Aorta (tissue), 5 donors: Measurements from ENCODE around the gene PELI1. TPM values are rescaled to one million over a fixed set of nuclear protein-coding genes. Genes with fewer than 3 reads are reported as not detected.

Experiments
- ATAC-seq: fragments of 200-7000 bp; cut with Tn5 transposase; one replicate; pipeline ENCODE4 v1.9.1; 2022; ENCODE audit warnings: moderate library complexity; ENCODE audit not compliant: low FRiP score
- DNase-seq, 2 donors: peaks; one replicate each; pipeline ENCODE4 v3.0.0-alpha.2; 2020
- H3K27ac ChIP-seq, 2 donors: one replicate each; pipeline ENCODE4 v1.5.1; 2013; ENCODE audit warnings: low read length in 2 of 2, mild to moderate bottlenecking in 2 of 2, moderate library complexity in 2 of 2, control low read depth in 1 of 2, inconsistent platforms in 1 of 2, low read depth in 1 of 2
- H3K27me3 ChIP-seq, 2 donors: one replicate each; pipeline ENCODE4 v1.6.1; 2013; ENCODE audit warnings: control low read depth in 1 of 2, low read length in 1 of 2, mild to moderate bottlenecking in 1 of 2, moderate library complexity in 1 of 2; ENCODE audit not compliant: insufficient read depth in 2 of 2, control insufficient read depth in 1 of 2
- H3K36me3 ChIP-seq, 2 donors: one replicate each; pipeline ENCODE4 v1.6.1; 2013; ENCODE audit warnings: control low read depth in 1 of 2, low read length in 1 of 2, mild to moderate bottlenecking in 1 of 2; ENCODE audit not compliant: insufficient read depth in 2 of 2, control insufficient read depth in 1 of 2
- H3K4me1 ChIP-seq, 2 donors: one replicate each; pipeline ENCODE4 v1.6.1; 2013; ENCODE audit warnings: low read length in 2 of 2, control low read depth in 1 of 2, mild to moderate bottlenecking in 1 of 2, moderate library complexity in 1 of 2; ENCODE audit not compliant: insufficient read depth in 2 of 2, control insufficient read depth in 1 of 2
- H3K4me3 ChIP-seq, 2 donors: one replicate each; pipeline ENCODE4 v1.5.1; 2013; ENCODE audit warnings: low read length in 2 of 2, control low read depth in 1 of 2, mild to moderate bottlenecking in 1 of 2
- H3K9me3 ChIP-seq: one replicate; pipeline ENCODE4 v1.6.1; 2013; ENCODE audit warnings: mild to moderate bottlenecking, low read length; ENCODE audit not compliant: control insufficient read depth
- WGBS, 2 donors: extraction: QIAGEN DNeasy Blood & Tissue Kit; methylation state at CpG; one replicate each; pipeline ENCODE4 v1.1.7; 2013; 5-methylcytosine and 5-hydroxymethylcytosine counted together
- intact Hi-C, 2 donors: fragments of 100-400 bp; cut with DNase I; formaldehyde crosslinking; loops; one replicate each; pipeline versions ENCODE4 v1.14.2 to v1.15.0; 2022
- long read RNA-seq, 2 donors: library from polyadenylated mRNA; unstranded; transcript quantifications; one replicate each; pipeline ENCODE4 v2.0.0, GENCODE V29; 2020 to 2021
- polyA plus RNA-seq, 2 donors: library from polyadenylated mRNA; stranded (reverse); fragments of 200-250 nt; gene quantifications; one replicate each; pipeline ENCODE4 v1.2.3, GENCODE V29; 2013
- total RNA-seq, 2 donors: library from RNA; stranded (reverse); fragmentation: NEBNext Ultra II Directional; extraction: Animal tissue kit (Norgen Biotek cat#: 25700); gene quantifications; one replicate each; pipeline ENCODE4 v1.2.1, GENCODE V29; 2021
- donor health status: healthy with polysubstance abuse.
- donor health status: Bipolar disorder and iron deficiency.
- donor health status: DM: no; HTN: no; CAD: no.
- donor health status: DM: no; HTN: no; CAD: no.
- donor health status: DM: yes; HTN: yes; CAD: no.

The PELI1 gene
- 10 to 100 TPM; 36.7 to 38.0 TPM for total RNA-seq
- 10 to 100 TPM; 11.1 to 11.2 TPM for polyA plus RNA-seq
- long read RNA-seq, donor 1, partial matches to known transcripts = 3 of 16 reads
- long read RNA-seq, donor 1, other reads (novel, unspliced or antisense) = 11 of 16 reads
- long read RNA-seq, donor 2, transcript PELI1-201 (7 exons, 3,750 nt) = major isoform, 5 of 18 reads
- long read RNA-seq, donor 2, partial matches to known transcripts = 2 of 18 reads
- long read RNA-seq, donor 2, other reads (novel, unspliced or antisense) = 11 of 18 reads

DNA sequence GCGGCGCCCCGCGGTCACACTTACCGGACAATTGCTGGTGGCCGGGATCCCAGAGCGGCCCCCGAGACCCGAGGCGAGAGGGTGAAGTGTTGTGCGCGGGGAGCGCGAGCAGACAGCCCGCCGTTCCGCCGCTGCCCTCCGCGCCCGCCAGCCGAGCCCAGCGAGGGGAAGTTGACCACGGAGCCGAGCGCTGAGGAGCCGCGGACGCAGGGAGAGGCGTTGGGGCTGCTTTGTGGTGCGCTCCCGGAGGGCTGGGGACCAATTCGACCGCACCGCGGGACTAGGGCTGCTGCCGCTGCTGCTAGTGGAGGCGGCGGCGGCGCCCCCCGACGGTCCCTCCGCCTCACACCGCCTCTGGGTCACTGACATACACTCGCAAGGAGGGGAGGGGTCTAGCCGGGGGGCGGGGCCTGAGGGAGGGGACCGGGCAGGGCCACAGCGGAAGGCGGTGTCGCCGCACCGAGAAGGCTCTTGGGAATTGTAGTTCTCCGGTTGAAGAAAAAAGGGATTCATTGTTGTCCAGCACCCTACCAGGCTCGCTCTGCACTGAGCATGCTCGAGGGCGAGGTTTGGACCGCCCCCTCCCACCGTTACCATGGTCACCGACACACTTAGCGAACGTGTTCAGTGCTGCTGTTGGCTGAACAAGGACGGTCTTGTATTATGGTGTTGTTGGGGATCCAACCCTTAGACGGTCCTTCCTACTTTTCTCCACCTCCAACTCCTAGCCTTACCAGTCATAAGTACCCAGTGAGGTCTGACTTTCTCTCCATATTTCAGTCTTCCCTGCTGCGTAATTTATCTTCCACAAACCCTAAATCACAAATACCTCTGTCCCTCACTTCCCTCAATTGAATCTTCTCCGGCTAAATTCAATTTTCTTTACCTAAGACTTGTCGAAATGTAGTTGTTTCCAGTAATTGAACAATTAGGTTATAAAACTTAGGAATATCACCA is at the start of gene PELI1:
Gene PELI1, minus strand, starts transcription at position 364 of the 957 bp plus-strand sequence. CDS start 36,110 bp downstream, outside the sequence.
- Histone ChIP-seq H3K9me3 (no peaks in the 10 kb centered on the region), H3K27ac (peak within 1 kb of the TSS; percentile 95 to 99), H3K27me3 (no peaks in the 10 kb centered on the region), H3K4me1 (no peaks in the 10 kb centered on the region), H3K36me3 (no peaks in the 10 kb centered on the region), H3K4me3 (peak within 1 kb of the TSS; percentile 83 to 98)
- DNase-seq (peak; percentile 96 to 99), ATAC-seq (peak; percentile 100)
- intact Hi-C loops = loop anchor here in 1 of 2 donors (5.0 kb wide), 2 partner anchors 82 to 97 kb away; no protein-coding TSS in a partner anchor
- 5% methylated on average over 66 to 68 of the region's 68 CpGs for WGBS, 2 donors

DNA sequence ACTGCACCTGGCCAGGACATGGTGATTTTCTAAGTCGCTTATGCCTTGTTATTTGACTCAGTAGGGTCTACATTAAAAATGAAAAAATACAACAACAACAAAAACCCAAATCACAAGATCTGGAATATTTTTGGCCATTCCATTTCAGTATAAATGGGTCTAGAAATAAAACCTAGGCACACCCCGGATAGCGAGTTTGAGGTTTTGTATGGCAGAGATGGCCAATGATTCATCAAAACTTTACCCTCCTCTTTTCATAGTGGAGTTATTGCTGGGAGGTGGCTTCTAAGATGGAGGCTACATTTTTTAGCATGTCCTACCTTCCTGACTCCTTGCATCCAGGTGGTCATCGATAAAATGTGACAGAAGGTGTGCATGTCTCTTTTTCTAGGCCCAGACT is 49.3 kb upstream of the PELI1 start:
- Histone ChIP-seq H3K36me3 (no peaks in the 10 kb centered on the region), H3K4me1 (no peaks in the 10 kb centered on the region), H3K4me3 (no peak overlapping the region), H3K27ac (no peak overlapping the region), H3K27me3 (no peaks in the 10 kb centered on the region), H3K9me3 (no peaks in the 10 kb centered on the region)
- intact Hi-C loops = no loop called here
- ATAC-seq (no peak), DNase-seq (no peak)
- 95 to 96% methylated on average over 4 of the region's 4 CpGs for WGBS, 2 donors

DNA sequence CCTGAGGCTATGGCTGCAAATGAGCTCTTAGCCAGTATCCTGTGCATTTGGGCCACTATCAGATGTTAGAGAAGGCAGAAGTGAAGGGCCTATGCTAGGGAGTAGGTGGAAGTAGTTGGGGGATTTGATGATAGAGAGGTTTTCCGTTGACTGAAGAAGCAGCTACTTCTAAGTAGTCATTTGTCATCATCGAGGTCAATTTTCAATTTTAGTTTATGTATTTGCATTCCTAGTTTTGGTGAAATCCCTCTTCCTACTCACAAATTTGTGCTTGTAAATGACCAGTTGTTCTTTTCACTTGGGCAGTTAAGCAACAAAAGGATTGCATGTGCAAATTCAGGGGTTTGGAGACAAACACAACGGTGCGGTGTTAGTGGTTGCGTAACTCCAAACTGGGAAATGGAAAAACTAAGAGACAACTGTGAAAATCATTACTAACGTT is 48.5 kb upstream of the PELI1 start:
- WGBS, 2 donors = 80 to 82% methylated on average over 6 of the region's 6 CpGs
- no peaks in the 10 kb centered on the region for H3K9me3 ChIP-seq
- intact Hi-C loops = no loop called here
- no peak overlapping the region for H3K4me3 ChIP-seq
- ATAC-seq (no peak), DNase-seq (no peak)
- no peaks in the 10 kb centered on the region for H3K27me3 ChIP-seq
- no peaks in the 10 kb centered on the region for H3K36me3 ChIP-seq
- no peak overlapping the region for H3K27ac ChIP-seq
- H3K4me1 ChIP-seq = no peaks in the 10 kb centered on the region

DNA sequence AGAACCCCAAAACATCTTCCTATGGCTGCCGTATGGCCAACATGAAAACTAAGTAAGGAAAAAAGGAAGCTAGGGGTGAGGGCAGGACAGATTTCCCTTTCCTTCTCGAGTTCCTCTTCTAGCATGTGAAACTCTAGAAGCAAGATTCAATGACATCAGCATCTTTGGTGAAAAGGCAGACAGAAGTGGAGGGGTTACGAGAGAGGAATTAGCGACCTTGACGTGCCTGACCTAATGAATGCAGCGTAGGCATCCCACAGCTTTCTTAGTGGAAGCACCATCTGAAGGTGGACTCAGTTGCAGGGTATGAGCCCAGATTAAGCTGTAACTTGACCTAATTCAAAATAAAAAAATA is 47.9 kb upstream of the PELI1 start:
- DNase-seq (no peak), ATAC-seq (peak; percentile 54)
- Histone ChIP-seq H3K9me3 (no peaks in the 10 kb centered on the region), H3K4me1 (no peaks in the 10 kb centered on the region), H3K27me3 (no peaks in the 10 kb centered on the region), H3K36me3 (no peaks in the 10 kb centered on the region), H3K4me3 (no peak overlapping the region), H3K27ac (no peak overlapping the region)
- 90% methylated on average over 6 of the region's 6 CpGs for WGBS, 2 donors
- intact Hi-C loops = no loop called here

- H3K36me3 ChIP-seq = no peaks in the 10 kb centered on the region
- ATAC-seq = no peak
- H3K27ac ChIP-seq = no peak overlapping the region
- no peaks in the 10 kb centered on the region for H3K4me1 ChIP-seq
- H3K27me3 ChIP-seq = no peaks in the 10 kb centered on the region
- intact Hi-C loops = no loop called here
- no peaks in the 10 kb centered on the region for H3K9me3 ChIP-seq
- H3K4me3 ChIP-seq = no peak overlapping the region
- DNase-seq = no peak
Measured at GRCh38 chr2:64189586-64189985, 45.4 kb upstream of the PELI1 start.

DNA sequence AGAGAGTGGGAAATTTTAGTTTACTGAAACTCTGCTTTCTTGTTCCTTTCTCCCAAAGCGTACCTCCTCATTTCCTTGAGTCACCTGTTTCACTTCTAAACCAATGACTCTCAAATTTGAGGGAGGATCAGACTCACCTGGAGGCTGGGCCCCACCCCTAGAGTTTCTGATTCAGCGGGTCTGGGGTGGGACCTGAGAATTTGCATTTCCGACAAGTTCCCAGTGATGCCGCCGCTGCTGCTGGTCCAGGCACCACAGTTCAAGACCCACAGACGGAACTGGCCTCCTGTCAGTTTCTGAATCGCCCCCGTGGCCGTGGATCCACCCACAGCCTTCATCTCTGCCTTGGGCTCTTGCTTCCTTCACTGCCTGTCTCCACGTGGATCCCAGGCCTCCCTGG is 44.9 kb upstream of the PELI1 start:
- DNase-seq (no peak), ATAC-seq (no peak)
- 86 to 88% methylated on average over 10 of the region's 10 CpGs for WGBS, 2 donors
- Histone ChIP-seq H3K27ac (no peak overlapping the region), H3K4me3 (no peak overlapping the region), H3K9me3 (no peaks in the 10 kb centered on the region), H3K27me3 (no peaks in the 10 kb centered on the region), H3K36me3 (no peaks in the 10 kb centered on the region), H3K4me1 (no peaks in the 10 kb centered on the region)
- intact Hi-C loops = no loop called here

DNA sequence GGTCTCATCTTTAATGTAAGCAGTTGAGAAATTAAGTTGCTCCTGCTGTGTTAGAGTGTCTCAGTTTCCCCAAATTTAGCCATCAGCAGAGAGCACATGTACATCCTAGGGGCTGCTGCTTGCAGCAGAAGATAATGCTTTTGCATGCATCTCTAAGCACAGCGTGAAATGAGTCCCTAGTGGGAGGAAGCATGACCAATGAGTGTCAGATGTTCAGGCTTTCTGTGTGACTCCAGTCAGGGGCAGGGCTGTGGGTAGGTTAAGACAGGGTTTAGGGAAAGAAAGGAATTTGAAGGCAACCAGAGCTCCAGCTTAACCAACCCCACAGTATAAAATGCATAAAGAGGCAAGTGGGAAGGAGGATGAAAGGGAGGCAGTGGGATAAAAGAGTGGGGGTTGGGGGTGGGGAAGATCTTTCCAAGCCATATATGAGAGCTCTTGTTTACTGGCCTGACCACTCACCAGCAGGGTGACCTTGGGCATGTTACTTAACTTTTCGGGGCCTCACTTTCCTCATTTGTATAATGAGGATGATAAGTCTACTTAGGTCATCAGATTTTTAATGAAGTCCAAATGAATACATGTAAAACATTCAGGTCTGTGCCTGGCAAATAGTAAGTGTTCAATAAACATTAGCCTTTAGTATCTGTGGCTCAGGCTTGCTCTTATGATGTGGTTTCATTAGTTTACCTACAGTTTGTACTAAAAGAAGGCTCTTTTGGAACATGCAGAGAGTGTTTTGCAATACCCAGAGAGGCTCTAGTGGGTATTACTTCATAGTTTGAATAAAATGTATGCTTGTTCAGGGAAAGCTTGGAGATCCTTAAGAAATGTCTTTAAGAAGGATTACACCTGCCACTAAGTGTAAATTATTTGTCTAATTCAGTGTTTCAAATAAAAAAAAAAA is 42.7 kb upstream of the PELI1 start:
- intact Hi-C loops = no loop called here
- Histone ChIP-seq H3K27me3 (no peaks in the 10 kb centered on the region), H3K4me1 (no peaks in the 10 kb centered on the region), H3K9me3 (peaks cover 2% of the 10 kb centered on the region), H3K4me3 (no peak overlapping the region), H3K27ac (no peak overlapping the region), H3K36me3 (no peaks in the 10 kb centered on the region)
- DNase-seq (no peak), ATAC-seq (no peak)
- 75 to 80% methylated on average over 2 of the region's 2 CpGs for WGBS, 2 donors

DNA sequence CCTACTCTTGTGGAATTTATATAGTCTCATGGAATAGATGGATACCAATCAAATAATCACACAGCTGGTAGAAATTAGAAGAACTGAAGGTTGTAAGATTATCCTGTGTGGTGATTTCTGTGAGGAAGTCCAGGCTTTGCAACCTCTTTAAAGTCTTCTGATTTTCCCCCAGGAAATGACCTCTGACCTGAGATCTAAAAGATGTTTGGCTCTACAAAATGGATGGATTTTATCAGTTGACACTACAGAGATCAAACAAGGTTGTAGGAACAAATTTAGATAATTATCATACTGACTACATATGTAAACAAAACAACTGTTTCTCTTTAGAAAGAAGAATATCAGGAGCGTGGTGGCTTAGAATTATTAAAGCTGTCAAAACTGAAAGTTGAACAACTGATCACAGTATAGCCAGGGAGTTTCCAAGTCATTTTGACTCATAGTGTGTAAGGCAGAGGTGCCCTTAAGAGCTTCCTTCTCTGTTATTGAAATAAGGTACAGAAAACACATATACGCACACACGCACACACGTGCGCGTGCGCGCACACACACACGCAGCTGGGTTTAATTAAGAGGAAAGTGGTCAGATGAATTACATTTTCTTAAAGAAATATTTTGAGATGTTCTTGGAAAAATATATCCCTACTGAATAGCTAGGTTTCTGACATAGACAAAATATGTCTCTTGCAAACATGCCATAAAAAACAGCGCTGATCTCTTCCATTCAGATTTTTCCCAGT is 35.5 kb upstream of the PELI1 start:
- 92% methylated on average over 10 of the region's 10 CpGs for WGBS, 2 donors
- DNase-seq (no peak), ATAC-seq (no peak)
- Histone ChIP-seq H3K4me1 (no peaks in the 10 kb centered on the region), H3K27ac (no peak overlapping the region), H3K9me3 (peaks cover 2% of the 10 kb centered on the region), H3K4me3 (no peak overlapping the region), H3K27me3 (no peaks in the 10 kb centered on the region), H3K36me3 (no peaks in the 10 kb centered on the region)
- intact Hi-C loops = no loop called here
